ENCODE data around the gene B4GALT6. TPM values are rescaled to one million over a fixed set of nuclear protein-coding genes. Genes with fewer than 3 reads are reported as not detected.

Gene B4GALT6
- total RNA-seq, 2 donors from 2014 or later, result 3.4 to 5.6 TPM

- H3K27me3 ChIP-seq, result no peaks in the 10 kb centered on the region
- no peaks in the 10 kb centered on the region for H3K9me3 ChIP-seq
- no peaks in the 10 kb centered on the region for H3K36me3 ChIP-seq
- no peak overlapping the region for H3K4me3 ChIP-seq
- TF ChIP-seq CTCF (IDR thresholded peaks at IDR 0.05), result no peak
- peaks cover 0 to under 1% of the 10 kb centered on the region in 2 donors for H3K4me1 ChIP-seq
- no peak overlapping the region for H3K27ac ChIP-seq
- DNase-seq (ENCODE audit: low spot score), result no peak
Observed at GRCh38 chr18:31617031-31617717, 67.2 kb downstream of the B4GALT6 start.

- Histone ChIP-seq H3K9me3 (no peaks in the 10 kb centered on the region), H3K27ac (no peak overlapping the region), H3K4me1 (peaks cover 0 to 6% of the 10 kb centered on the region in 2 donors), H3K36me3 (no peaks in the 10 kb centered on the region), H3K27me3 (no peaks in the 10 kb centered on the region), H3K4me3 (no peak overlapping the region)
- DNase-seq (ENCODE audit: low spot score), result no peak
- TF ChIP-seq CTCF (IDR thresholded peaks at IDR 0.05), result no peak
Observed at GRCh38 chr18:31616586-31616985, 67.8 kb downstream of the B4GALT6 start.

- Histone ChIP-seq H3K4me1 (peaks cover 0 to 17% of the 10 kb centered on the region in 2 donors), H3K27ac (no peak overlapping the region), H3K36me3 (no peaks in the 10 kb centered on the region), H3K9me3 (no peaks in the 10 kb centered on the region), H3K4me3 (no peak overlapping the region), H3K27me3 (no peaks in the 10 kb centered on the region)
- DNase-seq (ENCODE audit: low spot score), result no peak
- TF ChIP-seq CTCF (IDR thresholded peaks at IDR 0.05), result no peak
Observed at GRCh38 chr18:31614044-31614443, 70.3 kb downstream of the B4GALT6 start.

GRCh38 chr18:31612124-31612523 is 72.3 kb downstream of the B4GALT6 start:
- Histone ChIP-seq H3K27me3 (no peaks in the 10 kb centered on the region), H3K4me3 (no peak overlapping the region), H3K36me3 (no peaks in the 10 kb centered on the region), H3K9me3 (no peaks in the 10 kb centered on the region), H3K4me1 (peaks cover 0 to 17% of the 10 kb centered on the region in 2 donors), H3K27ac (no peak overlapping the region)
- no peak for DNase-seq (ENCODE audit: low spot score)
- TF ChIP-seq CTCF (IDR thresholded peaks at IDR 0.05), result no peak

- TF ChIP-seq CTCF (IDR thresholded peaks at IDR 0.05), result no peak
- Histone ChIP-seq H3K27me3 (no peaks in the 10 kb centered on the region), H3K4me3 (no peak overlapping the region), H3K36me3 (no peaks in the 10 kb centered on the region), H3K9me3 (no peaks in the 10 kb centered on the region), H3K4me1 (peaks cover 0 to 17% of the 10 kb centered on the region in 2 donors), H3K27ac (no peak overlapping the region)
- no peak for DNase-seq (ENCODE audit: low spot score)
Observed at GRCh38 chr18:31611511-31611910, 72.9 kb downstream of the B4GALT6 start.

All from right atrium auricular region (tissue), 2 donors.